Stimulated activated CD4-positive, alpha-beta T cell treated with anti-CD3 and anti-CD28 coated beads, Interleukin-12 subunit alpha, Interleukin-12 subunit beta, amount 100 ng/mL, for 24 hours (primary cell): ENCODE results near the gene INKA1.
"Not testable (repeated sequence)": the region's sequence is repeated elsewhere in the genome, so short reads cannot be mapped to it uniquely, and the experiment has no call there.

Source experiments
- DNase-seq, 2 experiments: peaks; one replicate each; pipeline ENCODE4 v3.0.0-alpha.2; 2020; ENCODE audit warnings: low read depth in 2 of 2

The INKA1 gene

GRCh38 chr3:49802719-49803464, at the start of gene INKA1:
Gene INKA1, plus strand, starts transcription at chr3:49803261. Its CDS starts 132 bp downstream, at chr3:49803393.
- DNase-seq: peak; percentile 73 to 87

DNA sequence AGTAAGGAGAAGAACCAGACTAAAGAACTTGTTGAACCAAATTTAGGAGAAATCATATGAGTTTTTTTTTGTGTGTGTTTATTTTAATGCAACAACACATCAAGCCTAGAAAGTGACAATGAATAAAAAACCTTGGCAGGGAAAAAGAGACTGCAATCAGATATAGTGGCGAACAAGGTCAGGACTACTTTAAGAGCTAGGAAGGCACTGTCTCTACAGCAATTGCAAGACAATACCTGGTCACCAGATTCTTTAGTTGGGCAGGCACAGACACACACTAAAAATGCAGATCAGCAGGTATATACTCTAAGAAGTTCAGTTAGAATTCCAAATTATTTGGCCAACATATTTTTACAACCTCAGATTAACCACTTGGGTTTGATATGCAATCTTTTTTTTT, 48.5 kb upstream of the INKA1 start:
- no peak for DNase-seq

GRCh38 chr3:49756036-49756435, 47.0 kb upstream of the INKA1 start:
- no peak for DNase-seq

- DNase-seq: no peak
Measured at GRCh38 chr3:49757197-49757596, 45.9 kb upstream of the INKA1 start.

DNA sequence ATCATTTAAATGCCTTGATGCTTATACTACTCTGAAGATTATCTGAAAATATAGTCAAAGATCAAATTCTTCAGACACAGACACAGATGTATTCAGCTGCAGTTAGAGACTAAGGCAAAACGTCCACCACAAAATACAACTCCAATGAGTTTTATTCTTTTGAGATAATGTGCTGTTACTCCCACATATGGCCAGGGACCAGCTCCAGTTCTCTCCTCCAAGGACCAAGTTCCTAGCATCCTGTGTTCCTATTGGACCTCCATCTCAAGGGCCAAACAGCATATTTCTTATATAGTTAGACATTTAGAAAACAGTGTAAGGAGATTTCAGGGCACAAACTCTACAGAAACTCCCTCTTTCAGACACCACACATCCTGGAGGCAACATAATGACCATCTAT, 43.8 kb upstream of the INKA1 start:
- no peak for DNase-seq

DNA sequence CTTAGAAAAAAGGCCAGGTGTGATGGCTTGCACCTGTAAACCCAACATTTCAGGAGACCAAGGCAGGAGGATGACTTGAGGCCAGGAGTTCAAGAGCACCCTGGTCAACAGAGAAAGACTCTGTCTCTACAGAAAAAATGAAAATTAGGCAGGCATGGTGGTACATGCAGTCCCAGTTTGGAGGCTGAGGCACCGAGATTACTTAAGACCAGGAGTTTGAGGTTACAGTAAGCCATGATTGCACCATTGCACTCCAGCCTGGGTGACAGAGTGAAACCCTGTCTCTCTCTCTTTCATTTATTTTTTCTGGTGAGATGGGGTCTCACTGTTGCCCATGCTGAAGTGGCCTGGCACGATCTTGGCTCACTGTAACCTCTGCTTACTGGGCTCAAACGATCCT, 41.4 kb upstream of the INKA1 start:
- no peak for DNase-seq

GRCh38 chr3:49763981-49764380, 39.1 kb upstream of the INKA1 start:
- DNase-seq: no peak

GRCh38 chr3:49769286-49769915, 33.7 kb upstream of the INKA1 start:
- no peak for DNase-seq

DNA sequence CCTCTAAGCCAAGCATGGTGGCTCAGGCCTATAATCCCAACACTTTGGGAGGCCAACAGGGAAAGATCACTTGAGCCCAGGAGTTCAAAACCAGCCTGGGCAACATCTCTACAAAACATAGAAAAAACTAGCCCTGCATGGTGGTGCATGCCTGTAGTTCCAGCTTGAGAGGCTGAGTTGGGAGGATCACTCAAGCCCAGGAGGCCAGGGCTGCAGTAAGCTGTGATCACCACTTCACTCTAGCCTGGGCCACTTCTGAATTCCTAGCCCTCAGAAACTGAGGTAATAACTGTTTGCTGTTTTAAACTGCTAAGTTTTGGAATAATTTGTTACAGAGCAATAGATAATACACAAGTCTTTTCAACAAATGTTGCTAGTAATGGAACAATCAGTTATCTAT, 33.1 kb upstream of the INKA1 start:
- DNase-seq: no peak

DNA sequence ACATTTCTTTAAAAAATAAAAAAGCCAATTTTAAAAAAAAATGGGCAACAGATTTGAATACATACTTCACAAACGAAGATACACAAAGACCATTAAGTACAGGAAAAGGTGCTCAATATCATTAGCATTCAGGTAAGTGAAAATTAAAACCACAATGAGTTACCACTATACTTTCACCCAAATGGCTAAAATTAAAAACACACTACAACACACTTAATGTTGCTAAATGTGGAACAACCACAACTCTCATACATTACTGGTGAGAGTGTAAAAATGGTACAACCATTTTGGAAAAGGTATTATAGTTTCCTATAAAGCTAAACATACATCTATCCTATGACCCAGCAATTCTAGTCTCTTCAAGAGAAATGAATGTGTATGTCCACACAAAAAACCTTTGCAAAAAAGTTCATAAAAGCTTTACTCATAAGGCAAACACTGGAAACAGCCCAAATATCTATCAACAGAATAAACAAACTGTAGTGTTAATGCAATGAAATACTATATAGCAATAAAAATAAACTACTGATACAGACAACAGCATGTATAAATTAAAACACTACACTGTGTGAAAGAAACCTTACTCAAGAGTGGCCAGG, 31.6 kb upstream of the INKA1 start:
- DNase-seq: no peak

GRCh38 chr3:49772703-49773102, 30.4 kb upstream of the INKA1 start:
- no peak for DNase-seq

DNA sequence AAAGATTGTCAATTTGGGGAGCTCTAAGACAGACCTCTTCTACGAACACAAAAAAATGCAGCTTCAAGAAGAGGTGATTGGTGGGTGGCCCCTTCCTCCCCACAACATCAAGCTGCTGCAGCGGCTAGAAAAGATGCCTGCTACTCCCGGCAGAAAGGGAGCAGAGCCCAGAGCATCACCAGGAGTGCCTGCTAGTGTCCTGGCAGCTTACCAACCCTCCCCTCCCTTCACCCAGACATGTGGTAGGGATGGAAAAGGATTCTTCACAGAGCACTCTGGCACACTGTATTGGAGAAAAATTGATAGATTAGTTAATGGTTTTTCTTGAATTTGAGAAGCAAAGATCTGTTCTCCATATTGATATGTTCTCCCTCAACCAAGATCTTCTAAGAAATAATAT, 27.5 kb upstream of the INKA1 start:
- no peak for DNase-seq

GRCh38 chr3:49776101-49776500, 27.0 kb upstream of the INKA1 start:
- DNase-seq: not testable (repeated sequence)

DNA sequence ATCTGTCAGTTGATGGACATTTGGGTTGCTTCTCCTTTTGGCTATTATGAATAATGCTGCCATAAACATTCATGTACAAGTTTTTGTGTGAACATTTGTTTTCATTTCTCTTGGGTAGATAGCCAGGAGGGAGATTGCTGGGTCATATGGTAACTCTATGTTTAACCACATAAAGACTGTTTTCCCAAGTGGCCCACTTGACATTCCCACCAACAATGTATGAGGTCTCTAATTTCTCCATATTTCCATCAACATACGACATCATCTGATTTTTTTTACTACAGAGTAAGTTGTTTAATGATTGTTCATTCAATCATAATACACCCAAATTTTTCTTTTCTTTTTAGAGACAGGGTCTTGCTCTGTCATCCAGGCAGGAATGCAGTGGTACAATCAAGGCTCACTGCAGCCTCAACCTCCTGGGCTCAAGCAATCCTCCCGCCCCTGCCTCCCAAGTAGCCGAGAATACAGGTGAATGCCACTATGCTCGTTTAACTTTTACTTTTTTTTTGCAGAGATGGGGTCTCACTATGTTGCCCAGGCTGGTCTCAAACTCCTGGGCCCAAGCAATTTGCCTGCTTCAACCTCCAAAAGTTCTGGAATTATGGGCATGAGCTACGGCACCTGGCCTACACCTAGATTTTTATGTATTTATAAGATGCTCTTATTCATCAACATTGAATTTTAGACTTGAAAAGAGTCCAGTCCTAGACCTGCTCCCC, 23.5 kb upstream of the INKA1 start:
- no peak for DNase-seq

- DNase-seq: no peak
Measured at GRCh38 chr3:49780080-49780974, 22.7 kb upstream of the INKA1 start.

- not testable (repeated sequence) for DNase-seq
Measured at GRCh38 chr3:49780975-49781365, 22.1 kb upstream of the INKA1 start.

DNA sequence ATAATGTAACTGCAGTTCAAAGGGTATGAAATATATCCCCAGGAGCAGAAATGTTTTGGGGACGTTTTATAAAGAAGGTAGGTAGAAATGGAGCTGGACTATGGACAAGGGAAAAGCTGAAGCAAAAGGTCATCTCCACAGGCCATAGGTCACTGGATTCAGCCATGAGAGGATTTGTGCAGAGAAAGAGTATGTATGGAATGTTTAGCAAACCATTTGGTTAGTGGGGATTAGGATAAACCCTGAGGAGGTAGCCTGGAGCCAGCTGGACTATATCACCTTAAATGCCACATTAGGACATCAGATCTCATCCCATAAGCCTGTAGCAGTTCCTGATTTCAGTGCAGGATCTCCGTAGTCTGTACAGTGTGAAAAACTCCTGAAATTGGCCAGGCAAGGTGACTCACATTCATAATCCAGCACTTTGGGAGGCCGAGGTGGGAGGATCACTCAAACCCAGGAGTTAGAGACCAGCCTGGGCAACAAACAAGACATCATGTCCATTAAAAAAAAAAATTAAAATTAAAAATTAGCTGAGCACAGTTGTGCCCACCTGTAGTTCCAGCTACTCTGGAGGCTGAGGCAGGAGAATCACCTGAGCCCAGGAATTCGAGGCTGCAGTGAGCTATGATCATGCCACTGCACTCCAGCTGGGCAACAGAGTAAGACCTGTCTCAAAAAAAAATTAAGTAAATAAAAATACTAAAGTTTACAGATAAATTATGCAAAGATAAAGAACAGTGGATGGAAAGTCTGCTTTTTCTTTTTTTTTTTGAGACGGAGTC, 21.5 kb upstream of the INKA1 start:
- DNase-seq: no peak

DNA sequence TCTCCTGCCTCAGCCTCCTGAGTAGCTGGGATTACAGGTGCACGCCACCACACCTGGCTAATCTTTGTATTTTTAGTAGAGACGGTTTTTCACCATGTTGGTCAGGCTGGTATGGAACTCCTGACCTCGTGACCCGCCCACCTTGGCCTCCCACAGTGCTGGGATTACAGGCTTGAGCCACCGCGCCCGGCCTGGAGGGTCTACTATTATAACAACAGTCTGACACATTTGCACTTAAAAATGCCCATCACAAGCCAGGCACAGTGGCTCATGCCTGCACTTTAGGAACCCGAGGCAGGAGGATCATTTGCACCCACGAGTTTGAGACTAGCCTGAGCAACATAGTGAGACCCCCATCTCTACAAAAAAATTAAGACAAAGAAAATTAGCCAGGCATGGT, 20.8 kb upstream of the INKA1 start:
- DNase-seq: not testable (repeated sequence)

DNA sequence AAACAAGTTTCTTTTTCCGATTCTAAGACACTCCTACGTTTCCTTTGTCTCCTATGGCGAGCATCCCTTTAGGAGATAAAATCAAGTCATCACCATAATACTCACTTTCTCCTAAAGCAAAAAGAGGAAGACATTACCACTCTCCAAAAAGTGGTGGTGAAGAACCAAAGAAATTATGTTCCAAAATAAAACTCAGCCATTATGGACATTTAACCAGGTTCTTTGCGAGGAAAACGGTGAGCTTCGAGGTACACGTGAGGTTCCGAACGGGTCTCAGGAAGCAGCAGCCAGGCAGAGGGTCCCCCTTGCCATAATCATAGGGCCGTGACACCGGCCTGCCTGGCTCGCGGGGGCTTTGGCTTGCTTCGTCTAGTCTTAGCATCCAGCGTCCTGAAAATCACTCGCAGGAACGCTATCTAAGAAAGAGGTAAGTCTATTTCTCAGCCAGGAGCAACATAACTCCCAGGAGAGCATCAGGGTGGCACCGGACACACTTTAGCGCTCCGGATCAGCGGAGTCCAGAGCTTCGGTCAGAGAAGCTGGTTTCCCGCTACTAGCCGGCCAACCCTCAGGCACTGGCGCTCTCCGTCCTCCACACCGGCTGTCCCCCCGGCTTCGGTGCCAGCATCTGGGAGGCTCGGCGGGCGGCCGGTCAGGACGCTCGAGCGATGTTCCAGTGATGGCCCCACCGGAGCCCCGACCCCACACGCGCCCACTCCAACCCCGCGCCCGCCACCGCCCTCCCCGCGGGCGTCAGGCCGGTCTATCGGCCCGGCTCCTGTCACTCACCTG, 17.3 kb upstream of the INKA1 start:
- no peak for DNase-seq
